ENCODE data around the gene E2F4. TPM values are rescaled to one million over a fixed set of nuclear protein-coding genes. Genes with fewer than 3 reads are reported as not detected.
A peak's percentile ranks its signal among the peaks of the same experiment; 100 is the strongest.

The E2F4 gene
- total RNA-seq, 4 donors from 2014 or later: 84.9 to 156 (median 107) TPM

- TF ChIP-seq, protein P1, sequence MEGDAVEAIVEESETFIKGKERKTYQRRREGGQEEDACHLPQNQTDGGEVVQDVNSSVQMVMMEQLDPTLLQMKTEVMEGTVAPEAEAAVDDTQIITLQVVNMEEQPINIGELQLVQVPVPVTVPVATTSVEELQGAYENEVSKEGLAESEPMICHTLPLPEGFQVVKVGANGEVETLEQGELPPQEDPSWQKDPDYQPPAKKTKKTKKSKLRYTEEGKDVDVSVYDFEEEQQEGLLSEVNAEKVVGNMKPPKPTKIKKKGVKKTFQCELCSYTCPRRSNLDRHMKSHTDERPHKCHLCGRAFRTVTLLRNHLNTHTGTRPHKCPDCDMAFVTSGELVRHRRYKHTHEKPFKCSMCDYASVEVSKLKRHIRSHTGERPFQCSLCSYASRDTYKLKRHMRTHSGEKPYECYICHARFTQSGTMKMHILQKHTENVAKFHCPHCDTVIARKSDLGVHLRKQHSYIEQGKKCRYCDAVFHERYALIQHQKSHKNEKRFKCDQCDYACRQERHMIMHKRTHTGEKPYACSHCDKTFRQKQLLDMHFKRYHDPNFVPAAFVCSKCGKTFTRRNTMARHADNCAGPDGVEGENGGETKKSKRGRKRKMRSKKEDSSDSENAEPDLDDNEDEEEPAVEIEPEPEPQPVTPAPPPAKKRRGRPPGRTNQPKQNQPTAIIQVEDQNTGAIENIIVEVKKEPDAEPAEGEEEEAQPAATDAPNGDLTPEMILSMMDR (IDR thresholded peaks at IDR 0.05): no peak
- DNase-seq (ENCODE audit: low spot score): no peak
- ATAC-seq (ENCODE audit: low FRiP score): peak; percentile 28
Observed at GRCh38 chr16:67158637-67159600, 33.0 kb upstream of the E2F4 start.

GRCh38 chr16:67161595-67162058 lies 30.3 kb upstream of the E2F4 start:
- TF ChIP-seq, protein P1 (IDR thresholded peaks at IDR 0.05): no peak
- ATAC-seq (ENCODE audit: low FRiP score) (no peak), DNase-seq (ENCODE audit: low spot score) (no peak)

DNA sequence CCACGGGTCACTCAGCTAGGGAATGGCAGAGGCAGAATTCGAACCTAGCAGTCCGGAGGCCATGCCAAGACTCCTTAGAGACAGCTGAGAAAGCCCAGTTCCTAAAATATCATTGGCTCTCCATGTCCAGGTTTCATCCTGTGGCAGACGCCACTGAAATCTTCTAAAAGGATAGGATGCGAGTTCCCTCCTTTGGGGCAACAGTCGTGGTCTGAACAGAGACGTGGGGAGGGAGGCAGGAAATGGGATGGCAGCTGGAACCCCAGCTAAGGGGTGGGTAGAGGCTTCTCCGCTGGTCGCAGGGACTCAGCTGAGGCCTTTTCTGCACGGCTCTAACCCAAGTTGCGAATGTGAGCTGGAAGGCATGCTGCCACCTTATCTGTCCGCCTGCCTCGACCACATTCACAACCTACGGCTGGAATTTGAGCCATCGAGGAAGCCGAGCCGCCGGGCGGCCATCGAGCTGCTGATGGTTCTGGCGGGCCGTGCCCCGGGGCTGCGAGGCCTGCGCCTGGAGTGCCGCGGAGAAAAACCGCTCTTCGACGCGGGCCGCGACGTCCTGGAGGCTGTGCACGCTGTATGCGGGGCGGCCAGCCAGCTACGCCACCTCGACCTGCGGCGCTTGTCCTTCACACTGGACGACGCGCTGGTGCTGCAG lies 29.3 kb upstream of the E2F4 start:
- TF ChIP-seq, protein P1 (IDR thresholded peaks at IDR 0.05): no peak

GRCh38 chr16:67163164-67163998 lies 28.6 kb upstream of the E2F4 start:
- TF ChIP-seq, protein P1 (IDR thresholded peaks at IDR 0.05): no peak
- ATAC-seq (ENCODE audit: low FRiP score): no peak
- no peak for DNase-seq (ENCODE audit: low spot score)

More for the DNA sequence above, 29.3 kb upstream of the E2F4 start:
- ATAC-seq (ENCODE audit: low FRiP score) (no peak), DNase-seq (ENCODE audit: low spot score) (no peak)

DNA sequence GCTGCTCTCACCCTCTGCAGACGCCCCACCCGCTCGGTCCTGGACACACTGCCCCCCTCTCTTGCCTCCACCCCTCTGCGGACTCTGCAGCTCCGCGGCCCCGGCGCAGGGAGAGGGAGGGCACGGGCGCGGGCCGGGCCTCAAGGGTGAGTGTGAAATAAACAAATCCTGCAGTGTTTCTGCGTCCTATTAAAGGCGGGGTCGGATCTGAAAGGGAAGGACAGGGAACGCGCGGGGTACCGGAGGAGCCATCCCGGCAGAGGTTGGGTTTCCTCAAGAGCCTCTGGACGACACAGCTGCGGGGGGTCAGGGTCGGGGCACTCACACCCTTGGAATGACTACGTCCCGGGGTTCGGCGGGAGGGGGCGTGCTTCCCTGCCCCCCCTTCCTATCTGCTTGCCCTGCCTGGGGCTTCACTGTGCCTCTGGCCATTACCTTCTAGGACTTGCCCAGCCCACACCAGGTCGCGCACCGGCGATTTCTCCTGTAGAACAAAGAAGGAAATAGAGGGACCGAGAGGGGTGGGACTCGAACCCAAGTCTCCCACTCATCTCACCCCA lies 27.9 kb upstream of the E2F4 start:
- DNase-seq (ENCODE audit: low spot score): no peak
- ATAC-seq (ENCODE audit: low FRiP score): no peak
- TF ChIP-seq, protein P1 (IDR thresholded peaks at IDR 0.05): no peak

- ATAC-seq (ENCODE audit: low FRiP score): peak; percentile 37
- no peak for DNase-seq (ENCODE audit: low spot score)
Observed at GRCh38 chr16:67164599-67165061, 27.3 kb upstream of the E2F4 start, which contains the start of gene HSF4. Gene HSF4, plus strand, starts transcription at chr16:67164745. Its CDS starts 67 bp downstream, at chr16:67164812.

More at GRCh38 chr16:67164599-67165061, 27.3 kb upstream of the E2F4 start, which contains the start of gene HSF4:
- TF ChIP-seq, protein P1 (IDR thresholded peaks at IDR 0.05): no peak

Data from omental fat pad (tissue), 4 donors.